B cell (primary cell): ENCODE data around the gene DUSP23.

Source experiments
- CTCF ChIP-seq: fragments of 200-600 bp; IDR thresholded peaks from one replicate; pipeline ENCODE4 v1.8.0; 2022; ENCODE audit warnings: antibody characterized with exemption, mild to moderate bottlenecking
- EZH2 ChIP-seq: IDR thresholded peaks from 2 replicates; pipeline ENCODE4 v1.6.1; 2012; ENCODE audit warnings: borderline replicate concordance, low read depth, mild to moderate bottlenecking, moderate library complexity, low read length; ENCODE audit not compliant: insufficient read depth, poor library complexity, severe bottlenecking

GRCh38 chr1:159826441-159827101, 45.8 kb downstream of the DUSP23 start, which contains the start of gene SLAMF8:
- TF ChIP-seq CTCF (no peak), EZH2 (no peak)
